Liver (tissue), 9 donors: Measurements from ENCODE around the gene PXMP4. TPM values are rescaled to one million over a fixed set of nuclear protein-coding genes. Genes with fewer than 3 reads are reported as not detected.

Experiments used
- DNase-seq: peaks from one replicate; pipeline ENCODE4 v3.0.0-alpha.2; 2017; ENCODE audit warnings: low spot score
- H3K27ac ChIP-seq, 2 donors: one replicate each; pipeline ENCODE4 v1.7.0; 2013; ENCODE audit warnings: inconsistent platforms in 2 of 2, low read length in 2 of 2, control low read depth in 1 of 2, low read depth in 1 of 2, mild to moderate bottlenecking in 1 of 2
- H3K27me3 ChIP-seq, 4 donors: one replicate each; pipeline versions ENCODE4 v1.6.1 to v1.7.0; 2013; ENCODE audit warnings: low read length in 3 of 4, inconsistent platforms in 1 of 4, mild to moderate bottlenecking in 1 of 4, moderate library complexity in 1 of 4; ENCODE audit not compliant: control insufficient read depth in 4 of 4, insufficient read depth in 4 of 4
- H3K36me3 ChIP-seq, 4 donors: one replicate each; pipeline versions ENCODE4 v1.6.1 to v1.7.0; 2013; ENCODE audit warnings: low read length in 3 of 4, mild to moderate bottlenecking in 3 of 4, low read depth in 1 of 4, moderate library complexity in 1 of 4; ENCODE audit not compliant: control insufficient read depth in 4 of 4, insufficient read depth in 3 of 4
- H3K4me1 ChIP-seq, 4 donors: one replicate each; pipeline versions ENCODE4 v1.6.1 to v1.7.0; 2013; ENCODE audit warnings: low read length in 3 of 4, mild to moderate bottlenecking in 3 of 4, moderate library complexity in 1 of 4; ENCODE audit not compliant: control insufficient read depth in 4 of 4, insufficient read depth in 4 of 4
- H3K4me3 ChIP-seq, 3 donors: one replicate each; pipeline versions ENCODE4 v1.6.1 to v1.7.0; 2013; ENCODE audit warnings: low read length in 3 of 3, control low read depth in 1 of 3, low read depth in 1 of 3, mild to moderate bottlenecking in 1 of 3
- H3K9ac ChIP-seq, 2 donors: one replicate each; pipeline ENCODE4 v1.7.0; 2013; ENCODE audit warnings: low read length in 2 of 2, mild to moderate bottlenecking in 2 of 2, moderate library complexity in 2 of 2, control low read depth in 1 of 2, low read depth in 1 of 2
- H3K9me3 ChIP-seq, 4 donors: one replicate each; pipeline versions ENCODE4 v1.6.1 to v1.7.0; 2013; ENCODE audit warnings: low read length in 3 of 4; ENCODE audit not compliant: control insufficient read depth in 4 of 4
- FOXA1 ChIP-seq: IDR thresholded peaks from 2 replicates; pipeline ENCODE4 v1.6.1; 2016; ENCODE audit warnings: antibody characterized with exemption
- GABPA ChIP-seq, 2 donors: IDR thresholded peaks in 1 of 2; conservative IDR thresholded peaks in 1 of 2; 2 replicates each; pipeline ENCODE4 v1.6.1; 2016; ENCODE audit warnings: antibody characterized with exemption in 2 of 2, mild to moderate bottlenecking in 1 of 2, moderate library complexity in 1 of 2
- HNF4A ChIP-seq, 2 donors: conservative IDR thresholded peaks; 2 replicates each; pipeline ENCODE4 v1.6.1; 2016; ENCODE audit warnings: antibody characterized with exemption in 2 of 2, mild to moderate bottlenecking in 2 of 2
- HNF4G ChIP-seq: IDR thresholded peaks from 2 replicates; pipeline ENCODE4 v1.6.1; 2016; ENCODE audit warnings: antibody characterized with exemption
- JUND ChIP-seq, 2 donors: IDR thresholded peaks; 2 replicates each; pipeline ENCODE4 v1.6.1; 2016; ENCODE audit warnings: antibody characterized with exemption in 2 of 2
- NR2F2 ChIP-seq: IDR thresholded peaks from 2 replicates; pipeline ENCODE4 v1.6.1; 2016; ENCODE audit warnings: antibody characterized with exemption
- RAD21 ChIP-seq, 2 donors: IDR thresholded peaks; 2 replicates each; pipeline ENCODE4 v1.6.1; 2016; ENCODE audit warnings: antibody characterized with exemption in 2 of 2, mild to moderate bottlenecking in 2 of 2
- RXRA ChIP-seq, 2 donors: IDR thresholded peaks; 2 replicates each; pipeline ENCODE4 v1.6.1; 2017 to 2018; ENCODE audit warnings: antibody characterized with exemption in 2 of 2, mild to moderate bottlenecking in 1 of 2
- SP1 ChIP-seq: IDR thresholded peaks from 2 replicates; pipeline ENCODE4 v1.6.1; 2018; ENCODE audit warnings: antibody characterized with exemption, mild to moderate bottlenecking
- YY1 ChIP-seq: IDR thresholded peaks from 2 replicates; pipeline ENCODE4 v1.6.1; 2016; ENCODE audit warnings: antibody characterized with exemption, mild to moderate bottlenecking
- WGBS: extraction: QIAGEN DNeasy Blood & Tissue Kit; methylation state at CpG from one replicate; pipeline ENCODE4 v1.1.7; 2013; 5-methylcytosine and 5-hydroxymethylcytosine counted together
- polyA plus RNA-seq, 2 donors: library from polyadenylated mRNA; stranded (reverse) in 1 of 2; unstranded in 1 of 2; fragments of 200-250 nt in 1 of 2; fragments of >200 nt in 1 of 2; fragmentation: Nextera tagmentation in 1 of 2; extraction: Ambion mirVana in 1 of 2; gene quantifications; one replicate each; pipeline versions ENCODE4 v1.2.1 to v1.2.3, GENCODE V29; 2013 to 2015
- total RNA-seq, 2 donors: library from RNA; depleted of rRNA; stranded (reverse); fragments of >200 nt; gene quantifications; one replicate each; pipeline ENCODE4 v1.2.3, GENCODE V29; 2014
- TF ChIP-seq, protein P1 (sequence below): IDR thresholded peaks from 2 replicates; pipeline ENCODE4 v1.6.1; 2016; ENCODE audit warnings: antibody characterized with exemption
- TF ChIP-seq, protein P2 (sequence below): IDR thresholded peaks from 2 replicates; pipeline ENCODE4 v1.6.1; 2016; ENCODE audit warnings: antibody characterized with exemption
- TF ChIP-seq, protein P3 (sequence below): IDR thresholded peaks from 2 replicates; pipeline ENCODE4 v1.6.1; 2016; ENCODE audit warnings: antibody characterized with exemption, mild to moderate bottlenecking
- TF ChIP-seq, protein P4 (sequence below): IDR thresholded peaks from 2 replicates; pipeline ENCODE4 v1.6.1; 2016; ENCODE audit warnings: antibody characterized with exemption
- donor health status: healthy.
- donor health status: healthy.
- donor health status: healthy.
- donor health status: healthy.
- donor health status: healthy.

Gene PXMP4
- total and polyA plus RNA-seq, 4 donors: 5.5 to 16.0 (median 9.3) TPM

DNA sequence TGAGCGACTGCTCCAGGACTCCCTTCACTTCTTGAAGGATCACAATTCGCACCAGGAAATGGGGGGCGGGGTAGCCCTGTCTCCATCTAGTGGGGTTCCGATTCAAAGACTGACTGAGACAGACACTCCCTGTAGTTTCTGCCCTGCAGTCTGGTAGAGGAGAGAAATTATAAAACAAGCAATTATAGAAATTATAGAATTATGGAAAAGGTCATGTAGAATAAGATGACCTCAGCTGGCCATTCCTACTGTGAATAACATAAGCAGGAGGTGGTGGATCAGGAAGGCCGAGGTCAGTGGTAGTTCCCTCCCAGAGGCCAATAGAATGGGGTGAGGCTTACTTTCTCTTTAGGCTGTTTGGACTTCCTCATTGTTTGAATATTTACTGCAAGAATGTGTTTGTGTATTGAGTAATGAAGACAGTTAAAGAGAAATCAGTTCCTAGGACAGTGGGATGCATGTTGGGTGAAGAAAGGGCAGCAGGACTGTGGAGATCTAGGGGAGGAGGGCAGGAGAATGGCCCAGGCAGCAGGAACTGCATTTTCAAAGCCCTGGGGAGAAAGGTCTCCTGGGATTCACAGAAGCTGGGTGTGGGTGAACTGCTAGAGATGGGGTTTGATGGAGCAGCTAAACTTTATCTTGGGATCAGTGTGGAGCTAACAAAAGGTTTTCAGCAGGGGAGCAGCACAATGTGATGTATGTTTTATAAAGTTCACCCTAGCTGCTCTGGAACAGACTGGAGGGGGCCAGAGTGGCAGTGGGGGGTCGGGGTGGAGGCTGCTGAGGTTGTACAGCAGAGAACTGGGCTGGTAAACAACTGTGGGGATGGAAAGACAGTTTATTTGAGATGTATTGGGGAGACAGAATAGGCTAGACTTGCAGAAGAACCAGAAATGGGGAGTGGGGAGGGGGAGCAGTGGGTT, 13.8 kb upstream of the PXMP4 start:
- H3K4me3 ChIP-seq: no peak overlapping the region
- H3K27ac ChIP-seq: peak overlapping the region; percentile 72 to 73

DNA sequence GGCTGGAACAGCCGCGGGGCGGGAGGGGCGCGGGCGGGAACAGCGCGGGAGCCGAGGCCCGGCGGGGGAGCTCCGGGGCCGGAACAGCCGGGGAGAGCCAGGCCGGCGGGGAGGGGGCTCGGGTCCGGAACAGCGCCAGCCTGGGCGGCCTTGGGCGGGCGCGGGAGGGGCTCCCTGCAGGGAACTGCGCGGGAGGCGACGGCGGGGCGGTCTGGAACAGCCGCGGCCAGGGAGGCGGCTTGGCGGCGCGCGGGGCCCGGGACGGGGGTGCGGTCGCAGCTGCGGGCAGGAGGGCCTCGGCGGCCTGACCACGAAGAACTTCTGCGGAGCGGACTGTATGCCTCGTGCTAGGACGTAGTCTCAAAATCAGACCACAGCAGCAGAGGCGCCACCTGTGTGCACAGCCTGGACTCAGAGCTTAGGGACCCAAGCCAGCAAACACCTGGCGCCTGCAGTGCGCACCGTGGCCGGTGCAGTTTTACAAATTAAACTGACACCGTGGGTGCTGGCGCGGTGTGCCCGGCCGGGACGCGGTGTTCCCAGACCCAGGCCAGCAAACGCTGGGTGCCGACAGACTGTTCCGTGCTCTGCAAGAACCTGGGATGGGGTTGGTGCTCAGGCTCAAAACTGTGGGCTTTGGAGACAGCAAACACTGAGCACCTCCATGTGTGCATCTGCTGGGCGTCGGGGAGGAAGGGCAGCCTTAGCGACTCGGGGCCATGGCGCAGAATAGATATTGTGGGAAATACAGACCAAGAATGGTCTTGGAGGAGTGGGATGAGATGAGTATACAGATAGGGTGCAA, 12.3 kb upstream of the PXMP4 start:
- Histone ChIP-seq H3K36me3 (no peaks in the 10 kb centered on the region), H3K27me3 (no peaks in the 10 kb centered on the region), H3K9ac (peak overlapping the region in 1 of 2 donors; percentile 19), H3K4me1 (peaks cover 14 to 26% (median 20%) of the 10 kb centered on the region in 4 donors), H3K4me3 (peak overlapping the region; percentile 49 to 69 (median 68)), H3K27ac (peak overlapping the region; percentile 90 to 97), H3K9me3 (peaks cover 2 to 7% (median 5%) of the 10 kb centered on the region in 4 donors)
- no peak for DNase-seq
- 1% methylated on average over 68 of the region's 68 CpGs for WGBS
- no peak for TF ChIP-seq FOXA1
- peak; percentile 23 for TF ChIP-seq YY1
- TF ChIP-seq SP1: peak; percentile 67
- TF ChIP-seq, protein P1, sequence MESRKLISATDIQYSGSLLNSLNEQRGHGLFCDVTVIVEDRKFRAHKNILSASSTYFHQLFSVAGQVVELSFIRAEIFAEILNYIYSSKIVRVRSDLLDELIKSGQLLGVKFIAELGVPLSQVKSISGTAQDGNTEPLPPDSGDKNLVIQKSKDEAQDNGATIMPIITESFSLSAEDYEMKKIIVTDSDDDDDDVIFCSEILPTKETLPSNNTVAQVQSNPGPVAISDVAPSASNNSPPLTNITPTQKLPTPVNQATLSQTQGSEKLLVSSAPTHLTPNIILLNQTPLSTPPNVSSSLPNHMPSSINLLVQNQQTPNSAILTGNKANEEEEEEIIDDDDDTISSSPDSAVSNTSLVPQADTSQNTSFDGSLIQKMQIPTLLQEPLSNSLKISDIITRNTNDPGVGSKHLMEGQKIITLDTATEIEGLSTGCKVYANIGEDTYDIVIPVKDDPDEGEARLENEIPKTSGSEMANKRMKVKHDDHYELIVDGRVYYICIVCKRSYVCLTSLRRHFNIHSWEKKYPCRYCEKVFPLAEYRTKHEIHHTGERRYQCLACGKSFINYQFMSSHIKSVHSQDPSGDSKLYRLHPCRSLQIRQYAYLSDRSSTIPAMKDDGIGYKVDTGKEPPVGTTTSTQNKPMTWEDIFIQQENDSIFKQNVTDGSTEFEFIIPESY: peak; percentile 44

More for the DNA sequence above, 13.8 kb upstream of the PXMP4 start:
- 55% methylated on average over 6 of the region's 6 CpGs for WGBS
- TF ChIP-seq SP1 (peak; percentile 81), HNF4G (no peak), RAD21 (IDR thresholded peaks at IDR 0.05) (peak; percentile 17 to 38), GABPA (IDR thresholded peaks at IDR 0.05 in 1 of 2, conservative IDR thresholded peaks at IDR 0.05 in 1 of 2) (no peak), YY1 (peak; percentile 15), HNF4A (conservative IDR thresholded peaks at IDR 0.05) (peak; percentile 8 to 53), JUND (IDR thresholded peaks at IDR 0.05) (peak in 1 of 2 donors; percentile 39), NR2F2 (peak; percentile 87), RXRA (IDR thresholded peaks at IDR 0.05) (peak; percentile 40 to 51)
- TF ChIP-seq, protein P2, sequence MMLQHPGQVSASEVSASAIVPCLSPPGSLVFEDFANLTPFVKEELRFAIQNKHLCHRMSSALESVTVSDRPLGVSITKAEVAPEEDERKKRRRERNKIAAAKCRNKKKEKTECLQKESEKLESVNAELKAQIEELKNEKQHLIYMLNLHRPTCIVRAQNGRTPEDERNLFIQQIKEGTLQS: no peak
- TF ChIP-seq, protein P3, sequence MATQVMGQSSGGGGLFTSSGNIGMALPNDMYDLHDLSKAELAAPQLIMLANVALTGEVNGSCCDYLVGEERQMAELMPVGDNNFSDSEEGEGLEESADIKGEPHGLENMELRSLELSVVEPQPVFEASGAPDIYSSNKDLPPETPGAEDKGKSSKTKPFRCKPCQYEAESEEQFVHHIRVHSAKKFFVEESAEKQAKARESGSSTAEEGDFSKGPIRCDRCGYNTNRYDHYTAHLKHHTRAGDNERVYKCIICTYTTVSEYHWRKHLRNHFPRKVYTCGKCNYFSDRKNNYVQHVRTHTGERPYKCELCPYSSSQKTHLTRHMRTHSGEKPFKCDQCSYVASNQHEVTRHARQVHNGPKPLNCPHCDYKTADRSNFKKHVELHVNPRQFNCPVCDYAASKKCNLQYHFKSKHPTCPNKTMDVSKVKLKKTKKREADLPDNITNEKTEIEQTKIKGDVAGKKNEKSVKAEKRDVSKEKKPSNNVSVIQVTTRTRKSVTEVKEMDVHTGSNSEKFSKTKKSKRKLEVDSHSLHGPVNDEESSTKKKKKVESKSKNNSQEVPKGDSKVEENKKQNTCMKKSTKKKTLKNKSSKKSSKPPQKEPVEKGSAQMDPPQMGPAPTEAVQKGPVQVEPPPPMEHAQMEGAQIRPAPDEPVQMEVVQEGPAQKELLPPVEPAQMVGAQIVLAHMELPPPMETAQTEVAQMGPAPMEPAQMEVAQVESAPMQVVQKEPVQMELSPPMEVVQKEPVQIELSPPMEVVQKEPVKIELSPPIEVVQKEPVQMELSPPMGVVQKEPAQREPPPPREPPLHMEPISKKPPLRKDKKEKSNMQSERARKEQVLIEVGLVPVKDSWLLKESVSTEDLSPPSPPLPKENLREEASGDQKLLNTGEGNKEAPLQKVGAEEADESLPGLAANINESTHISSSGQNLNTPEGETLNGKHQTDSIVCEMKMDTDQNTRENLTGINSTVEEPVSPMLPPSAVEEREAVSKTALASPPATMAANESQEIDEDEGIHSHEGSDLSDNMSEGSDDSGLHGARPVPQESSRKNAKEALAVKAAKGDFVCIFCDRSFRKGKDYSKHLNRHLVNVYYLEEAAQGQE: no peak
- TF ChIP-seq, protein P4, sequence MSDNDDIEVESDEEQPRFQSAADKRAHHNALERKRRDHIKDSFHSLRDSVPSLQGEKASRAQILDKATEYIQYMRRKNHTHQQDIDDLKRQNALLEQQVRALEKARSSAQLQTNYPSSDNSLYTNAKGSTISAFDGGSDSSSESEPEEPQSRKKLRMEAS: peak; percentile 34
- DNase-seq: no peak
- Histone ChIP-seq H3K36me3 (no peaks in the 10 kb centered on the region), H3K27me3 (no peaks in the 10 kb centered on the region), H3K9ac (peak overlapping the region in 1 of 2 donors; percentile 47), H3K9me3 (peaks cover 2 to 7% (median 6%) of the 10 kb centered on the region in 4 donors), H3K4me1 (peaks cover 14 to 26% (median 20%) of the 10 kb centered on the region in 4 donors)
